Measurements from ENCODE around the gene PAFAH1B2.

The PAFAH1B2 gene

DNA sequence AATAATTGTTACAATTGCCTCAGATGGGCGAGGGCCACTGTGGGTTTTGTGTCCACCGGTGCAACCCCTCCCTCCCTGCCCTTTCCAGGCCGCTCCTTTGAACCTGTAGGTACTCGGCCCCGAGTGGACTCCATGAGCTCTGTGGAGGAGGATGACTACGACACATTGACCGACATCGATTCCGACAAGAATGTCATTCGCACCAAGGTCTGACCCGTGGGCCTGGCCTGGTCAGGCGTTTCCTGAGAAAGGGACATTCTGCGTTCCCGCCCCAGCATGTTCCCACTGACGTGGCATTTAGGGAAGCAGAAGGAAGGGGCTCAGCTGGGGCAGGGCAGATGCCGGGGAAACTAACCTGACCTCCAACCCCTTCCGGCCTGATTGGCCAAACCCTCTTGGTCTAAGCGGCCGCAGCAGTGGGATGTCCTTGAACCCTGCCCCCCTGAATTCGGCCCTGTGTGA is 44.6 kb downstream of the PAFAH1B2 start:
- DNase-seq (ENCODE audit: low read depth) = no peak

DNA sequence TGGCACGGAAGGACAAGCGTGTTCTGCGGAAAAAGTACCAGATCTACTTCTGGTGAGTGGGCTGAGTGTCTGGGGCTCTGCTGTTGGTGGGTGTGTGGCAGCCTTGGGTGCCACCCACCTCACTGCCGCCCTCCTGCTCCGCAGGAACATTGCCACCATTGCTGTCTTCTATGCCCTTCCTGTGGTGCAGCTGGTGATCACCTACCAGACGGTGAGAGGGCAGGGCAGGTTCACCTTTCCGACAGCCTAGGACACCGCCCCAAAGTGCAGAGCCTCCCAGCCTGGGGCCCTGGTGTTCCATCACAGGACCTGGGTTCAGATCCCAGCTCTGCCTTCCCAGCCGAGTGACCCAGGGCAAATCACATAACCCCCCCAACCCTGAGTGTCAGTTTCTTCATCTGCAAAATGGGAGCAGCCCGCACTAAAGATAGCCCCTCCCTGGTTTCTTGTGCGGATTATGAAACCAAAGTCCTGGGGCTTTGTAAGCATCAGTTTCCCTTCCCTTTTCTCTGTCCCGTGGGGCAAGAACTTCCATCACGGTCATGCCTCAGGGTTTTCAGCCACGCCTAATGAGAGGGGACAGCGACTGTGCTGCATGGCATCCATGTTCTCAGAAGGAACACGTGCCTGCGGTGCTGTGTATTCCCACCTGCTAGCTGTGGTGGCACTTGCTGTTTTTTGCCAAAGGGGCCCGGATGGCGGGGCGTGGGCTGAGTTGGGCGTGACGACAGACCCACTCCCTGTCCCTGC is 45.3 kb downstream of the PAFAH1B2 start:
- no peak for DNase-seq (ENCODE audit: low read depth)

DNA sequence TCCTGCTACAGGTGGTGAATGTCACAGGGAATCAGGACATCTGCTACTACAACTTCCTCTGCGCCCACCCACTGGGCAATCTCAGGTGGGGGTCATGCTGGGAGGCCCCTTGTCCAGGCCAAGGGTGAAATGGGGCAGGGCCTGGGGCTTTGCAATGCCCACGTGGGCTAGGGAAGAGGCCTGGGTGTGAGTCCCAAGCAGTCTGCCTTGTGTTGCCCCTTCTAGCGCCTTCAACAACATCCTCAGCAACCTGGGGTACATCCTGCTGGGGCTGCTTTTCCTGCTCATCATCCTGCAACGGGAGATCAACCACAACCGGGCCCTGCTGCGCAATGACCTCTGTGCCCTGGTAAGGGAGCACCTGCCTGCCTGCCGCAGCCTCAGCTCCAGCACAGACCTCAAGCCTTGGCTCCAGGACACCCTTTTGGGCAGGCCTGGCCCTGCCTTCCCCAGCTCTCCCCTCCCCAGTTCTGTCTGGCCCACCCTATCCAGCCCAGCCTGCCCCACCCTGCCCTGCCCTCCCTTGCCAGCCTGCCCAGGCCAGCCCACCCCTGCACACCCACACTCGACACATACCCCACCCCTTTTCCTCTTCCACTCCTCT is 46.0 kb downstream of the PAFAH1B2 start:
- no peak for DNase-seq (ENCODE audit: low read depth)

DNA sequence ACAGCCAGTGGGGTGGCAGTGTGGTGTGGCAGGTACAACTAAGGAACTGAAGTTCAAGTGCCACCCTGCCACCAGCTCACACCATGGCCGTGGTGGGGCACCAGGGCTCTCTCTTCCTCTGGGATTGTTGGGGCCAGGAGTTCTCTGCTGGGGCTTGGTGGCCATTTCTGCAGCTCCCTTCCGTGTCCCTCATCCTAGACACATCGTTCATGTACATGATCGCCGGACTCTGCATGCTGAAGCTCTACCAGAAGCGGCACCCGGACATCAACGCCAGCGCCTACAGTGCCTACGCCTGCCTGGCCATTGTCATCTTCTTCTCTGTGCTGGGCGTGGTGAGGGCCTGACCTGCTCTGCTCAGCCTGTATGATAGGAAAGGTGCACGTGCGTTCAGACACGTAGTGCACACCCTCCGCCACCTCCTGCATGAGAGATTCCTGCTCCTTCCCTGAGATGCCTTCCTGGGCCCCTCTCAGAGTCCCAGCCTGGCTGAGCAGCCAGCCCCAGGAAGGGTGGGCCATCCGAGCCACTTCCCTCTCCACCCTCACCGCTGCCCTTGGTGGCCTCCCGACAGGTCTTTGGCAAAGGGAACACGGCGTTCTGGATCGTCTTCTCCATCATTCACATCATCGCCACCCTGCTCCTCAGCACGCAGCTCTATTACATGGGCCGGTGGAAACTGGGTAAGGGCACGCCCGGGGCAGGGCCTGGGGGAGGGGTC is 47.8 kb downstream of the PAFAH1B2 start:
- no peak for DNase-seq (ENCODE audit: low read depth)

DNA sequence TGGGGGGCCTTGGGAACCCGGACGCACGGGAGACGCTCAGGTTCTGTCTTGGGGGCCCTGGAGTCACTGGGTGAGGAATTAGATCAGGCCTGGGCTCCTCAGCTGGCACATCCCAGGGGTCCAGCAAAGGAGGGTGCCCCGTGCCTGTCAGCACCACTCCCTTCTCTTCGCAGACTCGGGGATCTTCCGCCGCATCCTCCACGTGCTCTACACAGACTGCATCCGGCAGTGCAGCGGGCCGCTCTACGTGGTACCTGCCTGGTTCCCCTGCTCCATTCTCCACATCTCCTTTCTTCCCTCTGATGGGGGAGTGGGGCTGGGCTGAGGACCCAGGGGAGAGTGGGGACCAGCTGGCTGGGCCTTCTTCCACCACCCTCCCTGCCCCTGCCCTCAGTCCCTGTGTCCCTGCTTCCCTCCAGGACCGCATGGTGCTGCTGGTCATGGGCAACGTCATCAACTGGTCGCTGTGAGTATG is 48.4 kb downstream of the PAFAH1B2 start:
- no peak for DNase-seq (ENCODE audit: low read depth)

DNA sequence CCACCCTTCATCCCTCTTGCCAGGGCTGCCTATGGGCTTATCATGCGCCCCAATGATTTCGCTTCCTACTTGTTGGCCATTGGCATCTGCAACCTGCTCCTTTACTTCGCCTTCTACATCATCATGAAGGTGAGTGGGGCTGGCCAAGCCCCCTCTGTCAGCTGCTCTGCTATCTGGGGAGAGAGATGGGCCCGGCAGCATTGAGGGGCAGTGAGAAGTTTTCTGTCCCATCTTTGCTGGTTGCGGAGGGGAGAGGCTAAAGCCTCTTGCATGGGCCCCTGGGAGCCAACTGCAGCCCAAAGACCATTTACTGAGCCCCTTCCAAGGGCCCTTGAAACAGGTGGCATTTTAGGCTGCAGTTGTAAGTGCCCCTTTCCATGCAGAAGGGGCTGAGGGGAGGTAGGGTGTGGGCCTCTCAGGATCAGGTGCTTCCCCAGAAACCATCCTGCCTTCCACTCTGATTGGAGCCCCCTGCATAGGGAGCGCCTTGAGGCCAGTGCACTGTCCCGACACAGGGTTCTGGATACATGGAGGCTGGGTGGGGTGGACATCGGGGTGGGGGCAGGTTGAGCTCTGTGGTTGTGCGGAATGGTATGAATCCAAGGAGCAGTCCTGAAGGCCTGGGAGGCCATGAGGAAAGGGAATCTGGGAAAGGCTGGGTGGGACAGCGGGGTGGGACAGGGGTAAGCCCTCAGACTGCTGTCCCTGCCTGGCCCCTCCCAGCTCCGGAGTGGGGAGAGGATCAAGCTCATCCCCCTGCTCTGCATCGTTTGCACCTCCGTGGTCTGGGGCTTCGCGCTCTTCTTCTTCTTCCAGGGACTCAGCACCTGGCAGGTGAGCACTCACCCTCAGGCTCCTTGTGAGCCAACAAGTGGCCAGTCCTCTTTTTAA is 49.3 kb downstream of the PAFAH1B2 start:
- no peak for DNase-seq (ENCODE audit: low read depth)

DNA sequence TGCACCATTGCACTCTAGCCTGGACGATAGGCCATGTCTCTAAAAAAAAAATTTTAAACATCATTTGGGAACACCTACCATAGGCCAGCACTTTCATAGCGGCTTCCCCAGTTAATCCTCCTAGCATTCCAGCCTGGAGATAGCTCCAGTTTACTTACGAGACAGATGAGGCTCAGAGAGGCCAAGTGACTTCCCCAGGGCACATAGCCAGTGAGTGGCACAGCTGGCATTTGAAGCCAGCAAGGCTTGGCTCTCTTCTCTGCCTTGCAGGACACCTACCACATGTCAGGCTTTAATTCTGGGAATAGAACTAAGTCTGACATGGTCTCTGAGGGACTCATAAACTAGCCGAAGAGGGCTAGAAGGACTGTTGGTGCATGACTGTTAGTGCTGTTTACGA is 50.2 kb downstream of the PAFAH1B2 start:
- no peak for DNase-seq (ENCODE audit: low read depth)

DNA sequence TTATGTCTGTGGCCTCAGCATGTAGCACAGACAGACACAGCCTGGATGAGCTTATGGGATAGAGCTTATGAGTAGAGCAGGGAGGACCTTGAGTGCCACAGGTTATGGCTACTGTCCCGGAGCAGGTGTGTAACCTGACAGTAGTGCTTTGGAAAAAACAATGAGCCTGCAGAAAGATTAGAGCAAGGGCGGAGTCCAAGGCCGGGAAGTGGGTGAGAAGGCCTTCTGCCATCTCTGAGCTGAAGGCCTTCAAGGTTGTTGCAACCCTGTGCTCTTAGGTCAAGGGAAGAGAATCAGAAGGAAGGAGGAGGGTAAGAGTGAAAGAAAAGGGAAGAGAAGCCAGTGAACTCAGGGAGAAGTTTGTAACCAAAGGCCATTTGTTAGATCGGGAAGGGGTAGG is 51.2 kb downstream of the PAFAH1B2 start:
- DNase-seq (ENCODE audit: low read depth) = no peak

DNA sequence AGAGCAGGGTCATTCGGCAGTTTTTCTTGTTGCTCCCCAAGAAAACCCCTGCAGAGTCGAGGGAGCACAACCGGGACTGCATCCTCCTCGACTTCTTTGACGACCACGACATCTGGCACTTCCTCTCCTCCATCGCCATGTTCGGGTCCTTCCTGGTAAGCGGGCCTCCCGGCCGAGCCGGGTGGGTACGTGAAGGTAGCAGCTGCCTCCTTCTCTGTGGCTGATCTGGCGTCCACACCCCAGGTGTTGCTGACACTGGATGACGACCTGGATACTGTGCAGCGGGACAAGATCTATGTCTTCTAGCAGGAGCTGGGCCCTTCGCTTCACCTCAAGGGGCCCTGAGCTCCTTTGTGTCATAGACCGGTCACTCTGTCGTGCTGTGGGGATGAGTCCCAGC is 51.7 kb downstream of the PAFAH1B2 start:
- DNase-seq (ENCODE audit: low read depth) = no peak

DNA sequence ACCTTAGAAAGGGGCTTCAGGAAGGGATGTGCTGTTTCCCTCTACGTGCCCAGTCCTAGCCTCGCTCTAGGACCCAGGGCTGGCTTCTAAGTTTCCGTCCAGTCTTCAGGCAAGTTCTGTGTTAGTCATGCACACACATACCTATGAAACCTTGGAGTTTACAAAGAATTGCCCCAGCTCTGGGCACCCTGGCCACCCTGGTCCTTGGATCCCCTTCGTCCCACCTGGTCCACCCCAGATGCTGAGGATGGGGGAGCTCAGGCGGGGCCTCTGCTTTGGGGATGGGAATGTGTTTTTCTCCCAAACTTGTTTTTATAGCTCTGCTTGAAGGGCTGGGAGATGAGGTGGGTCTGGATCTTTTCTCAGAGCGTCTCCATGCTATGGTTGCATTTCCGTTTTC is 52.9 kb downstream of the PAFAH1B2 start:
- DNase-seq (ENCODE audit: low read depth) = no peak

DNA sequence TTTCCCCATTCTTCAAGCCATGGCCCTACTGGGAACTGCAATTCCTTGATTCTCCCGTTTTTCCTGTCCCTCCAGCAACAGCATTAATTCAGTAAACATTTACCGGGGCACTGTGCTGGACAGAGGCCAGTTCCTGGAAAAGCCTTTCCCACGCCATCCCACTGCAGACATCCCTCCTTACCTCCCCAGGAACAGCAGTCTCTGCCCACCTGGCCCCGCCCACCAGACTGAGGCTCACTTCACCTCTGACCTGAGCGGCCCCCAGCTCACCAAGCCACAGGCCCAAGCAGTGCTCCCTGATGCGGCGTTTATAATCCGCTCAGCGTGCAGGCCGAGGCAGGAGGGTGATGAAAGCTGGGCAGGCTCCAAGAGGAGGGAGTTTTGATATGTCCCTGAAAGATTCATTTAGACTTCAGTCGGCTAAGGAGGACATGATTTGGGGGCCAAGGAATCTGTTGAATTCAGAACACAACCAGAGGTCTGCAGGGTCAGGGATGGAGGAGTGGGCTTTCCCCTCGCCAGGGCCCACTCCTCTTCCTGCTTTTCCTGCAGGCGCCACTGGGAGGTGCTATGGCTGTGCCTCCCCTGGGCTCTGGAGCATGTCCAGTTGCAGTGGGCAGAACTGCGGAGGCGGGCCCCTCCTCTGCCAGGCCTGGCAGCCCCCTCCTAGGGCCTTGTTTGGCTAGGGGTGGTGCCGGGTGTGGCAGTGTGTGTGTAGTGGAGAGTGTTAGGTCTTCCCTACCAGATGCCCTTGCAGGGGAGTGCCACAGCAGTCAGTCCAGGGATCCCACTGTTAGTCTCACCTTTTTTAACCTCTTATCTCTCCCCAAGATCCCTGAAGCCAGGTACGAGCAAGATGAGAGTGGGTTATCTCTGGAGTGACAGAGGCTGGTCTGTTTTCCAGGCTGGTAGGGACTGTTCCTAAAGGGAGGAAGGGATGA is 53.7 kb downstream of the PAFAH1B2 start:
- DNase-seq (ENCODE audit: low read depth) = no peak

DNA sequence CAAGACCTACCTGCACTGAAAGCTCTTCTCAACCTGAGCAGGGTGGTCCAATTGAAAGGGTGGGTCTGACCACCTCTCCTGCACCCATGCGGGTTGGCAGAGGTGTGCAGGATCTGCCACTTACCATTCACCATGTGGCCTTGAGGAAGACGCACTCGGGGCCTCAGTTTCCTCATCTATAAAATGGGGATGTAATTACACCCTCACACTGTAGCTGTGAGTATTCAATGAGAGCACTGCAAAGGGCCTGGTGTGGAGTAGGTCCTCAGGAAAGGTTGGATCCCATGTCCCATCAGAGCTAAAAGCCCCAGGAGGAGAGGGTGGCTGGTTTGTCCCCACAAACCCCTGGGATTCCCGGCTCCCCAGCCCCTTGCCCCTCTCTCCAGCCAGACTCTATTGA is 54.5 kb downstream of the PAFAH1B2 start:
- DNase-seq (ENCODE audit: low read depth) = no peak

DNA sequence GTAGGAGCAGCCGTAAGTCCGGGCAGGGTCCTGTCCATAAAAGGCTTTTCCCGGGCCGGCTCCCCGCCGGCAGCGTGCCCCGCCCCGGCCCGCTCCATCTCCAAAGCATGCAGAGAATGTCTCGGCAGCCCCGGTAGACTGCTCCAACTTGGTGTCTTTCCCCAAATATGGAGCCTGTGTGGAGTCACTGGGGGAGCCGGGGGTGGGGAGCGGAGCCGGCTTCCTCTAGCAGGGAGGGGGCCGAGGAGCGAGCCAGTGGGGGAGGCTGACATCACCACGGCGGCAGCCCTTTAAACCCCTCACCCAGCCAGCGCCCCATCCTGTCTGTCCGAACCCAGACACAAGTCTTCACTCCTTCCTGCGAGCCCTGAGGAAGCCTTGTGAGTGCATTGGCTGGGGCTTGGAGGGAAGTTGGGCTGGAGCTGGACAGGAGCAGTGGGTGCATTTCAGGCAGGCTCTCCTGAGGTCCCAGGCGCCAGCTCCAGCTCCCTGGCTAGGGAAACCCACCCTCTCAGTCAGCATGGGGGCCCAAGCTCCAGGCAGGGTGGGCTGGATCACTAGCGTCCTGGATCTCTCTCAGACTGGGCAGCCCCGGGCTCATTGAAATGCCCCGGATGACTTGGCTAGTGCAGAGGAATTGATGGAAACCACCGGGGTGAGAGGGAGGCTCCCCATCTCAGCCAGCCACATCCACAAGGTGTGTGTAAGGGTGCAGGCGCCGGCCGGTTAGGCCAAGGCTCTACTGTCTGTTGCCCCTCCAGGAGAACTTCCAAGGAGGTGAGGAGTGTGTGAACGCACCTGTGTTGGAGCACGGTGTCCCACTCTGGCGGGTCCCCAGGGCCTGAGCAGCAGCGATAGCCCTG is 55.2 kb downstream of the PAFAH1B2 start, which contains the start of gene TAGLN:
Gene TAGLN, plus strand, starts transcription at position 318 of the 863 bp plus-strand sequence. CDS start 3,644 bp downstream, outside the sequence.
- peak; percentile 77 for DNase-seq (ENCODE audit: low read depth)

DNA sequence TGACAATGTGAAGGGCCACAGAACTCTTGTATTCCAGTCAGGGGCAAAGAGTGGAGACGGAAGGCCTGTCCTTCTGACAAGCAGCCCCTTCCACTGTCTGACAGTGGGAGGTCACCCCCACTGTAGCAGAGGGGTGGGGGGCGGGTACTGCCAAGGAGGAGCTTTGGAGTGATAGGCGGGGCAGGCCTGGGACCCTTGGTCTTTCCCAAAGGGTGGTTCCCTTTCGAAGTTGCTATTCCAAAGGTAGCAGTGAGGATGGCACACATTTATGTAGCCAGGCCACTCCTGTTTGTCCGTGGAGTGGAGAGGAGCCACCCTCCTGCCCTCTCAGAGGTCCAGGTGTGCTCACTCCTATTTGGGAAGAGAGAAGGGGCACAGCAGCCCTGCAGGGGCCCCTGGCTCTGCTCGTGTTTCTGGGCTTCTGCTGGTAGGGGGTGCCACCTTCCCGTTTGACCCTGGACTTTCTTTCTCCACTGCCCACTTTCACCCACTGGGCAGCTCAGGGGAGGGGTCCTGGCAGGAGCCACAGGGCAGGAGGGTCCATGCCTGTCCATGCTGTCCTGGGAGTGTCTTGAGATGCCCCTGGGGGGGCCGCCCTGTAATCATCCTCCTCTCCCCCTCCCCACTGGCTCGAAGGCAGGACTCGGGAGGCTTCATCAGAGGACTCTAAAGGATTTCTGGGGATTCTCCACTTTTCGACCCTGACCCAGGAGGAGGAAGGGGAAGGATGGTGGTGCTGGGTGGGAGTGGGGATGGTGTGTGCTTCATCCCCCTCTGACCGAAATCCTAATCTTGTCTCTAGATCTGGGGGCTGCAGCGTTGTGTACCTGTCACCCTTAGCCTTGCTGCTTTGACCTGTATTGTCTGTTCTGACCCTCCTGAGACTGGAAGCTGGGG is 56.1 kb downstream of the PAFAH1B2 start:
- DNase-seq (ENCODE audit: low read depth) = no peak

DNA sequence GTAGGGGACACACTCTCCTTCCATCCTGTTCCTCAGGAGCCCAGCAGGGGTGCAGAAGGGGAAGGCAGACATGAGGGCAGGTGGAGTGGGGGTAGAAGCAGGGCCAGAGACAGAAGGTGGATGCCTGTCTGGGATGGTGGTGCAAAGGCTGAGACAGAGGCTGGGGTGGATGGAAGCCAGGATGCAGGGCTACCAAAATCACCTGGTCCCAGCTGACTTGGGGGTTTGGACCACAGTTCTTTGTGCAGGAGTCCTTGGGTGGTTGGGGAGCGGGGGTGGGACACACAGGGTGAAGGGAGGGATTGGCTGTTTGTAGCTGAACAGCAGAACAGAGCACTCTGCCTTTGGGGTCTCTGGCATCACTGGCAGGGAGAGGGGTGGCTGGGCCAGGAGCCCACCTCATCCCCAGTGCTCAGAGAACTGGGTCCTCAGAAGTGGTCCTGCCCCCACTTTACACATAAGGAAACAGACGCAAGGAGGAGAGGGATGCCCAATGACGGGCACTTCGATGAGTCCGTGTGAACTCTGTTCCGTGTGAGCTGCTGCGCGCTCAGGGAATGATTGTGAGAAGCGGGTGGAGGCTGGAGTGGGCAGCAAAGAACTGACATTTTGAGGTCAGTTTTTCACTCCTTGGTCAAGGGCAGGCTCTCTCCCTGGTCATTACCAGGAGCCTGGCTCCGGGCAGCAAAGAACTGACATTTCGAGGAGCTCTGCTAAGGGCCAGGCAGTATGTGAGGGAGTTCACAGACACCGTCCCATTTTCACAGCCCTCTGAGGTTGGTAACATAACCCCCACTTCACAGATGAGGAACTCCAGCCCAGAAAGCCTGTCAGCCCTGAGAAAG is 56.9 kb downstream of the PAFAH1B2 start:
- no peak for DNase-seq (ENCODE audit: low read depth)

DNA sequence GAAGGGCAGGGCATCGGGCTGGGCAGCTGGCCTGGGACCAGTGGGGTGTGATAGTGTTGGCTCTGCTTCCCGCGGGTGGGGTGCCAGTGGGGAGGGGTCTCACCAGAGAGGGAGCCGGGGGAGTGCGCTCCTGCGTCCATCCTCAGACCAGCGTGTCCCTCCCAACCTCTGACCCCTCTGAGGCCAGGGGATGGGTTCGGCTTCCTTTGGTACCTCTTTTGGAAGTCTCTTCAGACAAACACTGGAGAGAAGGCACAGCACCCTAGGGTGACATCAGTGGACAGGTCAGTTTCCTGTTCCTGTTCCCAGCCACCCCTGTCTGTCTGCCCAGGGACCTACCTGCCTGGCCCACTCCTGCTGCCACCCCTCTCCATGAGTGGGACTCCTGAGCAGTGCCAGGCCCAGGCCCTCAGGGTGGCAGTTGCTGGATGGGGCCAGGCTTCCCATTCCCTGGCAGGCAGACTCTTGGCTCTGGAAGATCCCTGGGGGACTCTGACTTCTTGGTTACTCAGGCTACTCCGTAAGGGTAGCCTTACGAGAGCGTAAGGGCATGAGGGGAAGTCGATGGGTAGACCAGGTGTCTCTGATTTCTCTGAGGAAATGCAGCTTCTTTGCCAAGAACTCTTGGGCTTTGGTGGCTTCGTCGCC is 57.7 kb downstream of the PAFAH1B2 start:
- no peak for DNase-seq (ENCODE audit: low read depth)

DNA sequence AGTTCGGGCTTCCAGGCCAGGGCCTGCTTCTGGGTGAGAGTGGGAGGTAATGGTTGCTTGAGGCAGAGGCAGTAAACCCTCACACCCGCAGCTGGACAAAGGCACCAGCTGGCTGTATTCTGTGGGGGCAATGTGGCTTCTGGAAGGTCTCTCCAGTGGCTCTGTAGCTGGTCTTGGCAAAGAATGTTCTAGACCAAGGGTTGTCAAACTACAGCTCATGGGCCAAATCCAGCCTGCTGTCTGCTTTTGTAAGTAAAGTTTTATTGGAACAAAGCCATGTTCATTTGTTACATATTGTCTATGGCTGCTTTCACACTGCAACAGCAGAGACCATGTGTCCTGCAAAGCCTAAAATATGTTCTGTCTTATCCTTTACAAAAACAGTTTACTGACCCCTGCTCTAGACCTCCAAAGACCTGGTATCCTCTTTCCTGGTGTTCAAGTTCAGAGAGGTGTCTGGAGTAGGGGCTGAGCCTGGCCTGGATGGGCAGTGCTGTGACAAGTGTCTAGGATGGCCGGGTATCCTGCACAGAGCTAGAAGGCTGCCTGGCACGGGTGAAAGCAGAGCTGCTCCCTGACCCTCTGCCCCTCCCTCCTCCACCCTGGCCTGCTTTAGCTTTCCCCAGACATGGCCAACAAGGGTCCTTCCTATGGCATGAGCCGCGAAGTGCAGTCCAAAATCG is 58.4 kb downstream of the PAFAH1B2 start:
- DNase-seq (ENCODE audit: low read depth) = no peak
